SU-DHL-6 (cell line): ENCODE measurements around the gene SAPCD2.

ENCODE experiments used
- CTCF ChIP-seq: fragments of 200-600 bp; sonication (generic); IDR thresholded peaks from one replicate; pipeline ENCODE4 v1.5.1; 2017; ENCODE audit warnings: antibody characterized with exemption, mild to moderate bottlenecking, low read length, moderate library complexity; ENCODE audit not compliant: insufficient read depth, poor library complexity, severe bottlenecking
- EZH2phosphoT487 ChIP-seq: fragments of 200-600 bp; sonication (generic), shearing (Covaris generic); conservative IDR thresholded peaks from 2 replicates; pipeline ENCODE4 v1.6.1; 2018; ENCODE audit warnings: mild to moderate bottlenecking, antibody characterized with exemption, low read length, moderate library complexity, mixed read lengths

GRCh38 chr9:137048655-137049543 lies 21.5 kb downstream of the SAPCD2 start:
- TF ChIP-seq CTCF: no peak
- TF ChIP-seq EZH2phosphoT487: no peak
